Esophagus muscularis mucosa (tissue), 4 donors: ENCODE data around the gene OPRL1. TPM values are rescaled to one million over a fixed set of nuclear protein-coding genes. Genes with fewer than 3 reads are reported as not detected.

Source experiments
- DNase-seq: peaks from one replicate; pipeline ENCODE4 v3.0.0-alpha.2; 2017; ENCODE audit errors: extremely low spot score
- H3K27ac ChIP-seq, 4 donors: fragments of 200-600 bp; sonication (generic); replicated peaks in 1 of 4; 1 replicate in 3 of 4; 2 replicates in 1 of 4; pipeline ENCODE4 v1.5.1; 2016 to 2019; ENCODE audit warnings: mild to moderate bottlenecking in 1 of 4
- H3K27me3 ChIP-seq, 4 donors: fragments of 200-600 bp; sonication (generic); one replicate each; pipeline versions ENCODE4 v1.5.1 to v1.6.0; 2016 to 2019
- H3K36me3 ChIP-seq, 4 donors: fragments of 200-600 bp; sonication (generic); one replicate each; pipeline ENCODE4 v1.5.1; 2016 to 2019
- H3K4me1 ChIP-seq, 4 donors: fragments of 200-600 bp; sonication (generic); one replicate each; pipeline ENCODE4 v1.5.1; 2016 to 2019
- H3K4me3 ChIP-seq, 4 donors: fragments of 200-600 bp; sonication (generic); 1 replicate in 2 of 4; 2 replicates in 2 of 4; pipeline ENCODE4 v1.5.1; 2016 to 2019; ENCODE audit warnings: mild to moderate bottlenecking in 4 of 4, moderate library complexity in 1 of 4
- H3K9me3 ChIP-seq, 4 donors: fragments of 200-600 bp; sonication (generic); 1 replicate in 3 of 4; 2 replicates in 1 of 4; pipeline ENCODE4 v1.5.1; 2016 to 2019
- EP300 ChIP-seq: sonication (generic); formaldehyde crosslinking; IDR thresholded peaks from one replicate; pipeline ENCODE4 v1.6.1; 2017; ENCODE audit warnings: antibody characterized with exemption
- POLR2A ChIP-seq: fragments of 450-650 bp; IDR thresholded peaks from one replicate; pipeline ENCODE4 v1.6.1; 2017; ENCODE audit warnings: antibody characterized with exemption, moderate library complexity, mild to moderate bottlenecking, low read depth
- POLR2AphosphoS5 ChIP-seq, 2 donors: sonication (generic); formaldehyde crosslinking; IDR thresholded peaks; one replicate each; pipeline ENCODE4 v1.6.1; 2017; ENCODE audit warnings: antibody characterized with exemption in 2 of 2
- WGBS: methylation state at CpG from one replicate; pipeline ENCODE4 v1.1.5; 2018; 5-methylcytosine and 5-hydroxymethylcytosine counted together
- intact Hi-C: fragments of 100-400 bp; cut with DNase I; formaldehyde crosslinking; loops from one replicate; pipeline ENCODE4 v1.15.1; 2023
- total RNA-seq, 4 donors: library from RNA; depleted of rRNA; stranded (reverse); fragments of >200 nt; gene quantifications; one replicate each; pipeline versions ENCODE4 v1.1.0 to v1.2.1, GENCODE V29; 2016
- TF ChIP-seq, protein P1 (sequence below), 3 experiments: fragments of 200-600 bp in 2 of 3; fragments of 450-650 bp in 1 of 3; sonication (generic) in 2 of 3; IDR thresholded peaks; one replicate each; pipeline ENCODE4 v1.5.1; 2017 to 2019; ENCODE audit warnings: antibody characterized with exemption in 3 of 3, mild to moderate bottlenecking in 2 of 3, moderate library complexity in 1 of 3

The OPRL1 gene
- total RNA-seq, 4 donors from 2014 or later: 0.42 to 1.4 (median 0.87) TPM

DNA sequence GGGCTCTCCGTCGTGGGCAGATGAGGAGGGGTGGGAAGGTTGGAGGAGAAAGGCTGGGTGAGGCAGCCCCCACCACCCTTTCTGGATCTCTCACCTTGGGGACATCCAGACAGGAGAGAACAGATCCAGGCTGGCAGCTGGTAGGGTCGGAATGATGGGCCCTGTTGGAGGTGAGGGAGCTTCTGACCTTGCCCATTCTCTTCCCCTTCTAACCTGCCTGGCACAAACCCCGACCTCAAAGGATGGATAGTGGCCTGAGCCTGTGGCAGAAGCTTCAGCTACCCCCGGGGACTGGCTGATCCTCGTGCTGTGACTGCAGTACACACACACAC, 33.5 kb downstream of the OPRL1 start:
- H3K27me3 ChIP-seq: peaks cover 0 to 11% (median 0%) of the 10 kb centered on the region in 4 donors
- 75% methylated on average over 6 of the region's 6 CpGs for WGBS
- no peak for DNase-seq

DNA sequence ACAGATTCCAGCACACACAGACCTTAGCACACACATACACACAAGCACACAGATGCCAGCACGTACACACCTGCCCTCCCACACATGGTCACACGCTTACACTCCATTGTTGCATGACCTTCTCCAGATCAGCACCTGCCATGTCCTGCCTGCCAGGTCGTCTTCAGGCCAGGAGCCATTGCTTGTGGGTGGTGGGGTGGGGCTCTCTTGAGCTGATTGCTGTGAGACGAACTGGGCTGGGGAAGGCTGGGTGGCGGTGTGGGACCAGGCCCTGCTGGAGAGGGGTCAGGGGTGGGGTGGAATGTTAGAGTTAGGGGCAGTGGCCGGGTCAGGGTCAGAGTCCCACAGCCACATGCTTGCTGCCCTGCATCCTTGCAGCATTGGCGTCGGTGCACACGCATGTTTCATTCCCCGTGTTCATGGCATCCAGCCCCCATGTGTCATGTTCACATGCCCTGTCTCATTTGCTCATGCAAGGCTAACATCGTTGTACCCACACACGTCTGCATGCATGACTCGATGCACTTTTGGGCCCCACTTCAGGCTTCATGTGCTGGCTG, 34.0 kb downstream of the OPRL1 start:
- DNase-seq: no peak
- Histone ChIP-seq H3K4me3 (no peak overlapping the region), H3K36me3 (no peaks in the 10 kb centered on the region), H3K9me3 (no peaks in the 10 kb centered on the region), H3K27ac (no peak overlapping the region), H3K4me1 (no peaks in the 10 kb centered on the region), H3K27me3 (peaks cover 0 to 9% (median 0%) of the 10 kb centered on the region in 4 donors)
- WGBS: 79% methylated on average over 10 of the region's 13 CpGs
- intact Hi-C loops: no loop called here
- TF ChIP-seq POLR2A (no peak), POLR2AphosphoS5 (IDR thresholded peaks at IDR 0.05) (no peak), EP300 (no peak)
- TF ChIP-seq, protein P1, sequence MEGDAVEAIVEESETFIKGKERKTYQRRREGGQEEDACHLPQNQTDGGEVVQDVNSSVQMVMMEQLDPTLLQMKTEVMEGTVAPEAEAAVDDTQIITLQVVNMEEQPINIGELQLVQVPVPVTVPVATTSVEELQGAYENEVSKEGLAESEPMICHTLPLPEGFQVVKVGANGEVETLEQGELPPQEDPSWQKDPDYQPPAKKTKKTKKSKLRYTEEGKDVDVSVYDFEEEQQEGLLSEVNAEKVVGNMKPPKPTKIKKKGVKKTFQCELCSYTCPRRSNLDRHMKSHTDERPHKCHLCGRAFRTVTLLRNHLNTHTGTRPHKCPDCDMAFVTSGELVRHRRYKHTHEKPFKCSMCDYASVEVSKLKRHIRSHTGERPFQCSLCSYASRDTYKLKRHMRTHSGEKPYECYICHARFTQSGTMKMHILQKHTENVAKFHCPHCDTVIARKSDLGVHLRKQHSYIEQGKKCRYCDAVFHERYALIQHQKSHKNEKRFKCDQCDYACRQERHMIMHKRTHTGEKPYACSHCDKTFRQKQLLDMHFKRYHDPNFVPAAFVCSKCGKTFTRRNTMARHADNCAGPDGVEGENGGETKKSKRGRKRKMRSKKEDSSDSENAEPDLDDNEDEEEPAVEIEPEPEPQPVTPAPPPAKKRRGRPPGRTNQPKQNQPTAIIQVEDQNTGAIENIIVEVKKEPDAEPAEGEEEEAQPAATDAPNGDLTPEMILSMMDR (IDR thresholded peaks at IDR 0.05): no peak

More for the DNA sequence above, 33.5 kb downstream of the OPRL1 start:
- Histone ChIP-seq H3K4me3 (no peak overlapping the region), H3K9me3 (no peaks in the 10 kb centered on the region), H3K4me1 (no peaks in the 10 kb centered on the region), H3K27ac (no peak overlapping the region), H3K36me3 (no peaks in the 10 kb centered on the region)
- intact Hi-C loops: no loop called here
- TF ChIP-seq EP300: no peak
- no peak for TF ChIP-seq POLR2AphosphoS5 (IDR thresholded peaks at IDR 0.05)
- TF ChIP-seq, protein P1 (IDR thresholded peaks at IDR 0.05): no peak
- TF ChIP-seq POLR2A: no peak

DNA sequence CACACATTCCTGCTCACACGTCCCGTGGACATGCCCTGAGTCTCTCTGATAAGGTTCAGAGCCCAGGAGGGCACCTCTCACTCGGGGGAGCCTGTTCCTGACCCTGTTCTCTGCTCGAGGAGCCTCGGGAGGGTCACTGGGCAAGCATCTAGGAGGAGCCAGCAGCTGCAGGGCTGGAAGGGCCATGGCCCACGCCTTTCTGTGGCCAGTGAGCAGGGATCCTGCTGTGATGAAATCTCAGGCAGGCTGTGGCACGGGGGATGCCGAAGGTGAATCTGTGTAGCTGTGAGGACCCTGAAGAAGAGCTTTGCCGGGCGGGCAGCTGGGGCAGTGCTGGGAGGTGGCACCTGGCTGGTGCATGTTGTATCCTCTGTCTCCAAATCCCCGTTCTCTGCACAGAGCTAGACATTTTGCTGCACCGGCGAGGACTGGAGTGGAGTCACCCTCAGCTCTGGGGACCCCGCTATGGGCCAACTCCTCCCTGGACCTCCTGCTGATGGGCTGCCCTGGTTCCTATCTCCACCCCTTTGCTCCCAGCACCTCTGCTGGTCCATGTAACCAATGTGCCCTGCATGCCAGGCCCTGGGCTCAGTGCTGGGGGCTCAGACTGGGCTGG, 34.6 kb downstream of the OPRL1 start:
- Histone ChIP-seq H3K4me3 (no peak overlapping the region), H3K36me3 (no peaks in the 10 kb centered on the region), H3K4me1 (no peaks in the 10 kb centered on the region), H3K27me3 (peaks cover 0 to 8% (median 0%) of the 10 kb centered on the region in 4 donors), H3K27ac (no peak overlapping the region), H3K9me3 (no peaks in the 10 kb centered on the region)
- TF ChIP-seq EP300 (no peak), POLR2AphosphoS5 (IDR thresholded peaks at IDR 0.05) (no peak), POLR2A (no peak)
- TF ChIP-seq, protein P1 (IDR thresholded peaks at IDR 0.05): no peak
- 76% methylated on average over 11 of the region's 14 CpGs for WGBS
- DNase-seq: no peak
- intact Hi-C loops: no loop called here

- no peaks in the 10 kb centered on the region for H3K36me3 ChIP-seq
- H3K4me3 ChIP-seq: no peak overlapping the region
- H3K27ac ChIP-seq: no peak overlapping the region
- no peaks in the 10 kb centered on the region for H3K9me3 ChIP-seq
- H3K27me3 ChIP-seq: peaks cover 0 to 11% (median 0%) of the 10 kb centered on the region in 4 donors
- H3K4me1 ChIP-seq: peaks cover 0 to 5% (median 4%) of the 10 kb centered on the region in 4 donors
- TF ChIP-seq POLR2AphosphoS5 (IDR thresholded peaks at IDR 0.05): no peak
- TF ChIP-seq EP300: no peak
- no peak for TF ChIP-seq POLR2A
- TF ChIP-seq, protein P1 (IDR thresholded peaks at IDR 0.05): no peak
- intact Hi-C loops: no loop called here
- WGBS: 72% methylated on average over 13 of the region's 14 CpGs
- DNase-seq: no peak
These were observed 35.5 kb downstream of the OPRL1 start for GRCh38 chr20:64115171-64115911.
